ENCODE measurements around the gene SURF4.

The SURF4 gene

GRCh38 chr9:133321411-133321935 lies 54.4 kb downstream of the SURF4 start:
- TF ChIP-seq FOXM1 (IDR thresholded peaks at IDR 0.05; ENCODE audit: borderline replicate concordance, low read depth) = no peak
- TF ChIP-seq USF1 (IDR thresholded peaks at IDR 0.05) = no peak

- TF ChIP-seq ZBTB7A (IDR thresholded peaks at IDR 0.05; ENCODE audit: low read depth) = no peak
- no peak for TF ChIP-seq EGR1 (IDR thresholded peaks at IDR 0.05)
- TF ChIP-seq CEBPB (IDR thresholded peaks at IDR 0.05) = no peak
- no peak for TF ChIP-seq TCF12 (IDR thresholded peaks at IDR 0.05; ENCODE audit: low read depth)
- no peak for TF ChIP-seq NFIC (IDR thresholded peaks at IDR 0.05)
- no peak for TF ChIP-seq YY1 (IDR thresholded peaks at IDR 0.05; ENCODE audit: low read depth)
- TF ChIP-seq CREB1 (IDR thresholded peaks at IDR 0.05; ENCODE audit: low read depth) = no peak
- TF ChIP-seq REST (IDR thresholded peaks at IDR 0.05; ENCODE audit: low read depth) = no peak
- TF ChIP-seq USF1 (IDR thresholded peaks at IDR 0.05) = no peak
- TF ChIP-seq TEAD4 (IDR thresholded peaks at IDR 0.05) = no peak
These were observed 55.4 kb downstream of the SURF4 start for GRCh38 chr9:133320421-133320881.

- TF ChIP-seq CREB1 (IDR thresholded peaks at IDR 0.05; ENCODE audit: low read depth) (no peak), TCF12 (IDR thresholded peaks at IDR 0.05; ENCODE audit: low read depth) (no peak), YY1 (IDR thresholded peaks at IDR 0.05; ENCODE audit: low read depth) (no peak), NFIC (IDR thresholded peaks at IDR 0.05) (no peak), REST (IDR thresholded peaks at IDR 0.05; ENCODE audit: low read depth) (no peak), CEBPB (IDR thresholded peaks at IDR 0.05) (no peak), EP300 (IDR thresholded peaks at IDR 0.05; ENCODE audit: borderline replicate concordance) (no peak), TAF1 (IDR thresholded peaks at IDR 0.05; ENCODE audit: low read depth) (no peak), ZBTB7A (IDR thresholded peaks at IDR 0.05; ENCODE audit: low read depth) (no peak), EGR1 (IDR thresholded peaks at IDR 0.05) (no peak), MAX (IDR thresholded peaks at IDR 0.05) (no peak), RAD21 (IDR thresholded peaks at IDR 0.05; ENCODE audit: low read depth) (no peak), FOXM1 (IDR thresholded peaks at IDR 0.05; ENCODE audit: borderline replicate concordance, low read depth) (no peak), USF1 (IDR thresholded peaks at IDR 0.05) (no peak), TEAD4 (IDR thresholded peaks at IDR 0.05) (no peak)
These were observed 59.9 kb downstream of the SURF4 start for GRCh38 chr9:133315997-133316396.

Data from Ishikawa (cell line).